ENCODE measurements around the gene CNTNAP2.

- TF ChIP-seq, protein P1, sequence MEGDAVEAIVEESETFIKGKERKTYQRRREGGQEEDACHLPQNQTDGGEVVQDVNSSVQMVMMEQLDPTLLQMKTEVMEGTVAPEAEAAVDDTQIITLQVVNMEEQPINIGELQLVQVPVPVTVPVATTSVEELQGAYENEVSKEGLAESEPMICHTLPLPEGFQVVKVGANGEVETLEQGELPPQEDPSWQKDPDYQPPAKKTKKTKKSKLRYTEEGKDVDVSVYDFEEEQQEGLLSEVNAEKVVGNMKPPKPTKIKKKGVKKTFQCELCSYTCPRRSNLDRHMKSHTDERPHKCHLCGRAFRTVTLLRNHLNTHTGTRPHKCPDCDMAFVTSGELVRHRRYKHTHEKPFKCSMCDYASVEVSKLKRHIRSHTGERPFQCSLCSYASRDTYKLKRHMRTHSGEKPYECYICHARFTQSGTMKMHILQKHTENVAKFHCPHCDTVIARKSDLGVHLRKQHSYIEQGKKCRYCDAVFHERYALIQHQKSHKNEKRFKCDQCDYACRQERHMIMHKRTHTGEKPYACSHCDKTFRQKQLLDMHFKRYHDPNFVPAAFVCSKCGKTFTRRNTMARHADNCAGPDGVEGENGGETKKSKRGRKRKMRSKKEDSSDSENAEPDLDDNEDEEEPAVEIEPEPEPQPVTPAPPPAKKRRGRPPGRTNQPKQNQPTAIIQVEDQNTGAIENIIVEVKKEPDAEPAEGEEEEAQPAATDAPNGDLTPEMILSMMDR (IDR thresholded peaks at IDR 0.05; ENCODE audit: insufficient read depth, low read length, poor library complexity, severe bottlenecking) = no peak
- TF ChIP-seq EZH2phosphoT487 (conservative IDR thresholded peaks at IDR 0.05; ENCODE audit: low read length) = no peak
These were observed 542.0 kb downstream of the CNTNAP2 start for GRCh38 chr7:146658604-146659003.
